PFSK-1 (cell line): ENCODE data around the gene MEF2C.

ENCODE experiments used
- FOXP2 ChIP-seq: optimal IDR thresholded peaks from 2 replicates; pipeline ENCODE3; 2011; ENCODE audit warnings: borderline replicate concordance, control low read depth, inconsistent platforms; ENCODE audit not compliant: insufficient read depth; ENCODE audit errors: extremely low read length, extremely low read depth
- POLR2AphosphoS5 ChIP-seq: IDR thresholded peaks from 2 replicates; pipeline ENCODE4 v1.6.1; 2012; ENCODE audit warnings: low read depth, mild to moderate bottlenecking, control low read depth, low read length, moderate library complexity
- SIN3A ChIP-seq: IDR thresholded peaks from 2 replicates; pipeline ENCODE4 v1.6.1; 2012; ENCODE audit warnings: mild to moderate bottlenecking, low read length, moderate library complexity, borderline replicate concordance; ENCODE audit not compliant: insufficient read depth
- TAF1 ChIP-seq: IDR thresholded peaks from 2 replicates; pipeline ENCODE4 v1.6.1; 2012; ENCODE audit warnings: low read length, control low read depth, borderline replicate concordance; ENCODE audit not compliant: insufficient read depth
- TF ChIP-seq, protein P1 (sequence below), 2 experiments: IDR thresholded peaks; 2 replicates each; pipeline versions ENCODE4 v1.6.1 to v1.8.0; 2011 to 2012; ENCODE audit warnings: low read depth in 2 of 2, low read length in 2 of 2, control low read depth in 1 of 2, inconsistent platforms in 1 of 2, mild to moderate bottlenecking in 1 of 2, moderate library complexity in 1 of 2; ENCODE audit not compliant: insufficient read depth in 1 of 2

The MEF2C gene

DNA sequence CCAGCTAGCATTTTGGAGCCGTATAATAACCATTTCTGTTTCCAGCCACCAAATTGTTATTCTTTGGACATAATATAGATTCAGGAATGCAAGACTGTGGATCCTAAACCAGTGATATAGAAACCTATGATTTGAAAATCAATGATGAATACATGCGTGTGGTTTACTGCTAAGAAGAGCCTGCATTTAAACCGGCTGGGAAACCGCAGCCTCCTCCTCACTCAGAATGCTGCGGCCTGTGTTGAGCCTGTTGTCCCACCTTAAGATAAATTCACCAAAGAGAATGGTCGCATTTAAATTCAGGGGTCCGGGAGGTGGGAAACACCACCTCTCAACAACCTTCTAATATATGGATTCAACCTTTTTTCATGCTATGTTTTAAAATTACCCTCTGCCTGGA, 148.0 kb downstream of the MEF2C start:
- TF ChIP-seq SIN3A (no peak), POLR2AphosphoS5 (no peak), TAF1 (no peak)
- TF ChIP-seq, protein P1, sequence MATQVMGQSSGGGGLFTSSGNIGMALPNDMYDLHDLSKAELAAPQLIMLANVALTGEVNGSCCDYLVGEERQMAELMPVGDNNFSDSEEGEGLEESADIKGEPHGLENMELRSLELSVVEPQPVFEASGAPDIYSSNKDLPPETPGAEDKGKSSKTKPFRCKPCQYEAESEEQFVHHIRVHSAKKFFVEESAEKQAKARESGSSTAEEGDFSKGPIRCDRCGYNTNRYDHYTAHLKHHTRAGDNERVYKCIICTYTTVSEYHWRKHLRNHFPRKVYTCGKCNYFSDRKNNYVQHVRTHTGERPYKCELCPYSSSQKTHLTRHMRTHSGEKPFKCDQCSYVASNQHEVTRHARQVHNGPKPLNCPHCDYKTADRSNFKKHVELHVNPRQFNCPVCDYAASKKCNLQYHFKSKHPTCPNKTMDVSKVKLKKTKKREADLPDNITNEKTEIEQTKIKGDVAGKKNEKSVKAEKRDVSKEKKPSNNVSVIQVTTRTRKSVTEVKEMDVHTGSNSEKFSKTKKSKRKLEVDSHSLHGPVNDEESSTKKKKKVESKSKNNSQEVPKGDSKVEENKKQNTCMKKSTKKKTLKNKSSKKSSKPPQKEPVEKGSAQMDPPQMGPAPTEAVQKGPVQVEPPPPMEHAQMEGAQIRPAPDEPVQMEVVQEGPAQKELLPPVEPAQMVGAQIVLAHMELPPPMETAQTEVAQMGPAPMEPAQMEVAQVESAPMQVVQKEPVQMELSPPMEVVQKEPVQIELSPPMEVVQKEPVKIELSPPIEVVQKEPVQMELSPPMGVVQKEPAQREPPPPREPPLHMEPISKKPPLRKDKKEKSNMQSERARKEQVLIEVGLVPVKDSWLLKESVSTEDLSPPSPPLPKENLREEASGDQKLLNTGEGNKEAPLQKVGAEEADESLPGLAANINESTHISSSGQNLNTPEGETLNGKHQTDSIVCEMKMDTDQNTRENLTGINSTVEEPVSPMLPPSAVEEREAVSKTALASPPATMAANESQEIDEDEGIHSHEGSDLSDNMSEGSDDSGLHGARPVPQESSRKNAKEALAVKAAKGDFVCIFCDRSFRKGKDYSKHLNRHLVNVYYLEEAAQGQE (IDR thresholded peaks at IDR 0.05; ENCODE audit: insufficient read depth in 1 of 2, low read depth in 2 of 2, low read length in 2 of 2) = no peak

DNA sequence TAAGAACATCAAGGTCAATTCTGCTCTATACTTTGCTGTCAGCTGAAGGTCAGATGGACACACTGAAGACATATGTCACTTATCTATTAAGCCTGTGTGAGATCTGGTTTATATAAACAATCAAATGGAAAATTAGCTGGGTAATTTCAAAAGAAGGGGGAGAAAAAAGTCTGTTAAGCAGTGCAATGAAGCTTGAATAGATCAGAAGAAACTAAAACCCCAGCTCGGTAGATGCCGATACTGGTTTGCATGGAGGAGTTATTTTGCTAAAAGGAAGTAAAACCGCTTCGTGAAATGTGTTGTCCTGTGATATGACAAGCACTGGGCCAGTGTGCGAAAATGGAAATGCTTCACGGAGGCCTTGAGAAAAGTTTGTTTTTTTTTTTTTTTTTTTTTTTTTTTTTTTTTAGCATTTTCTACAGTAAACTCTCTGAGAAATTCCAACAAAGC, 148.8 kb downstream of the MEF2C start:
- TF ChIP-seq, protein P1 (IDR thresholded peaks at IDR 0.05; ENCODE audit: insufficient read depth in 1 of 2, low read depth in 2 of 2, low read length in 2 of 2) = no peak
- no peak for TF ChIP-seq SIN3A
- no peak for TF ChIP-seq POLR2AphosphoS5
- TF ChIP-seq FOXP2 = no peak
- no peak for TF ChIP-seq TAF1

DNA sequence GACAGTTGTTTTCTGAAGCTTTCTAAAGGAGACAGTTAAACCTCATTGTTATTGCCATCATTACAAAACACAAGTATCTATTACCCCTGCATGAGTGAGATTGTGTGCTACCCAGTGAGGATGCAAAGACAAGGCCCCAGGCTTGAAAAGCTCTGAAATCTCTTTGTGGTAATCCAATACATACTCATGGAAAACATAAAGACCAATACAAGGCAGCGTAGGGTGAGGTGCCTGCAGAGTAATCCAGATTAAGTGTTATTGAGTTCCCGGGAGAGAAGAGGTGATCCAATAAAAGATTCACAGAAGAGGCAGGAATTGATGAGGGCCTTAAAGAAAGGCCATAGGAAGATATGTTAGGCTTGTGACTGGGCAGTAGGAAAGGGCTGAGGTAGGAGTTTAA, 150.1 kb downstream of the MEF2C start:
- no peak for TF ChIP-seq FOXP2
- no peak for TF ChIP-seq POLR2AphosphoS5
- TF ChIP-seq, protein P1 (IDR thresholded peaks at IDR 0.05; ENCODE audit: insufficient read depth in 1 of 2, low read depth in 2 of 2, low read length in 2 of 2) = no peak
- TF ChIP-seq SIN3A = no peak
- no peak for TF ChIP-seq TAF1

DNA sequence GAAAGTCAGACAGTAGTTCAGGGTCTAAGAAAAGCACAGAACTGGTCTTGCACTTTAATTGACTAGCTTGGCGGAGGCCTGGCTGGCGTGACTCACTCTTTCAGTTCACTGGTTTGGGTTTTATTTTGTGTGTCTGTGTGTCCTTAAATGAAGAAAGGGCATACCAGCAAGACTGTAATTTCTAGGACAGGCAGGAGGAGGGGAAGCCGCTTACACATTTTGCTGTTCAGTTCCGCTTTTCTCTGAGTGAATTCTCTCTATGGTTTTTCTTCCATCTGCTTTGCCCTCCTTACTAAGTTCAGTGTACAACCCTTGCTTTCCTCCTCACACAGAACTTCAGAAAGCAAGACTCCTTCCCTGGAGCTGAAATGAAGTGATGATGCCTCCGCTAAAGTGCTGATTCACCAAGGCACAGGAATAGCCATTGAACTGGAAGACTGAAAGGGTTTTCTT, 150.8 kb downstream of the MEF2C start:
- TF ChIP-seq POLR2AphosphoS5 = no peak
- TF ChIP-seq, protein P1 (IDR thresholded peaks at IDR 0.05; ENCODE audit: insufficient read depth in 1 of 2, low read depth in 2 of 2, low read length in 2 of 2) = no peak
- TF ChIP-seq TAF1 = no peak
- no peak for TF ChIP-seq SIN3A
- TF ChIP-seq FOXP2 = no peak

DNA sequence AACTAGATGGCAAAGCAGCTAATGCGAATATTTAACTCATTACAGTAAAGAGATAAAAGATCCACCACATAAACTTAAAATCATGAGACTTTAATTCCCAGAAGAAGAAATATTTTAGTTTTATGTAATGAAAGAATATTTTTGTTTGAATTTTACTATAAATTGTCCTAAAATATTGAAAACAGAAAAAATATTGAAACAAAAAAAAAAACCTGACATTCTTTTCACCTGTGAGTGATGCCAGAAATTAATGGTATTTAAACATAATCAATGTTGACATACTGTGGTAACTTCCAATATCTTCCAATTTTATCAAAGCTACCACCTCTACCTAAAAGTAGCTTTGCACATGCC, 153.2 kb downstream of the MEF2C start:
- TF ChIP-seq POLR2AphosphoS5 = no peak
- no peak for TF ChIP-seq FOXP2
- TF ChIP-seq, protein P1 (IDR thresholded peaks at IDR 0.05; ENCODE audit: insufficient read depth in 1 of 2, low read depth in 2 of 2, low read length in 2 of 2) = no peak
- no peak for TF ChIP-seq SIN3A
- no peak for TF ChIP-seq TAF1
